Panc1 (cell line): ENCODE data around the gene TOR2A.

Experiments used
- POLR2AphosphoS5 ChIP-seq: IDR thresholded peaks from 2 replicates; pipeline ENCODE4 v1.6.1; 2012; ENCODE audit warnings: mild to moderate bottlenecking, low read depth, low read length, moderate library complexity
- TF ChIP-seq, protein P1 (sequence below): fragments of 450-650 bp; IDR thresholded peaks from 2 replicates; pipeline ENCODE4 v1.5.1; 2017; ENCODE audit warnings: mild to moderate bottlenecking

DNA sequence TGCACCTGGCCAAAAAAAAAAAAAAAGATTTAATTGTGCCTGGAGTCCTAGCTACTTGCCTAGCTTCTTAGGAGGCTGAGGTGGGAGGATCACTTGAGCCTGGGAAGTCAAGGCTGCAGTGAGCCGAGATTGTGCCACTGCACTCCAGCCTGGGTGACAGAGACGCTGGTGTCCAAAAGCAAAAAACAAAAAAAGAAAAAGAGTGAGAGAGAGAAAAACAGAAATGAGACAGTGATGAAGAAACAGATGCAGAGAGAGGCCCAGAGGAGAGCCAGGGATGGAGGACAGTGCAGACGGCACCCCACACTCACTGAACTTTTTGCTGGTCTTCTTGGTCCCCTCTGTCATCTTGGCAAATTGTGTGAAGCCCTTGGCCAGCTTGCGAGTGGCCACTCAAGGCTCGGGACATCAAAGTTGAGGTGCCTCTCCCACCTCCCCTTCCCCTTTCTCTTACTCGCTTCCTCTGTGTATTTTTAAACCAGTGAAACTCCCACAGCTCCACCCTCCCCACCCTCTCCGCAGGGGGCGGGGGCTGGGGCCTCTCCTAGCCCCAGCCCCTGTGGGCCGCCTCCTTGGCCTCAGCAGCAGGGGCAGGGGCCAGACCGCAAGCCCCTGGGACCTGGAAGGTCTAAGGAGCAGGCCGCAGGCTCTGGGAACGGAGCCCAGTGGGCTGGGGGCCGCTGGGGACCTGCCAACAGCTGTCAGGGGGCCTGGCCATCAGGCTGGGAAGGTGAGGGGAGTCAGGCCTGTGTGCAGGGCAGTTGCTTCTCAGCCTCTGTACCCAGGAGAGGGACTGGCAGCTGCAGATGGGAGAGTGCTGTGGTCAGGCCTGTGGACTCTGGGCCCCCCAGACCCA is 43.4 kb upstream of the TOR2A start, which contains the start of gene SH2D3C:
- TF ChIP-seq, protein P1, sequence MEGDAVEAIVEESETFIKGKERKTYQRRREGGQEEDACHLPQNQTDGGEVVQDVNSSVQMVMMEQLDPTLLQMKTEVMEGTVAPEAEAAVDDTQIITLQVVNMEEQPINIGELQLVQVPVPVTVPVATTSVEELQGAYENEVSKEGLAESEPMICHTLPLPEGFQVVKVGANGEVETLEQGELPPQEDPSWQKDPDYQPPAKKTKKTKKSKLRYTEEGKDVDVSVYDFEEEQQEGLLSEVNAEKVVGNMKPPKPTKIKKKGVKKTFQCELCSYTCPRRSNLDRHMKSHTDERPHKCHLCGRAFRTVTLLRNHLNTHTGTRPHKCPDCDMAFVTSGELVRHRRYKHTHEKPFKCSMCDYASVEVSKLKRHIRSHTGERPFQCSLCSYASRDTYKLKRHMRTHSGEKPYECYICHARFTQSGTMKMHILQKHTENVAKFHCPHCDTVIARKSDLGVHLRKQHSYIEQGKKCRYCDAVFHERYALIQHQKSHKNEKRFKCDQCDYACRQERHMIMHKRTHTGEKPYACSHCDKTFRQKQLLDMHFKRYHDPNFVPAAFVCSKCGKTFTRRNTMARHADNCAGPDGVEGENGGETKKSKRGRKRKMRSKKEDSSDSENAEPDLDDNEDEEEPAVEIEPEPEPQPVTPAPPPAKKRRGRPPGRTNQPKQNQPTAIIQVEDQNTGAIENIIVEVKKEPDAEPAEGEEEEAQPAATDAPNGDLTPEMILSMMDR, result no peak
- TF ChIP-seq POLR2AphosphoS5, result no peak
